ENCODE data around the gene PDHB.

DNA sequence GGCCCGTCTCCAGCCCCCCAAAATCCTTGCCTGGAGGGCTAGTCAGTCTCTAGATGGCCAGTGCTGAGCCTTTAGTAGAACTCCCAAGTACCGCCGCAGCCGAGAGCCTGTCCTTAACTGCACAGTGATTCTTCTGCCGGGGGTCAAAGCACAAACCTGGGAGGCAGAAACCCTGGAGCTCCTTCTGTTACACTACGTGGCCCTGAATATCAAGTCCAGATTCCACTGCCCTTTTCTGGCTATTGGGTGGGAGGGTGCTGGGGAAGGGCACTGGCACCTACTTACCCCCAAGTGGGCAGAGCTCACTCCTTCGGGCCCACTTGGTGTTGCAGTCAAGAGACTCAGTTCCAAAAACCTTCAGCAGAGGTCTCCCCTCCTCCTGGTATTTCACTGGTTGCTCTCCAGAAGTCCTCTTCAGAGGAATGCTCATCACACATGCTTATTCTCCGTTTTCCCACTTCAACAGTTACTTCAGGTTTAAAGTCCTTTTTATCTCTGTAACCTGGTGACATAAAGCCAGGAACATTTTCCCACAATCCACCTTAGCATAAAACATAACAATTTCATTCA is 10.8 kb downstream of the PDHB start:
- TF ChIP-seq, protein P1, sequence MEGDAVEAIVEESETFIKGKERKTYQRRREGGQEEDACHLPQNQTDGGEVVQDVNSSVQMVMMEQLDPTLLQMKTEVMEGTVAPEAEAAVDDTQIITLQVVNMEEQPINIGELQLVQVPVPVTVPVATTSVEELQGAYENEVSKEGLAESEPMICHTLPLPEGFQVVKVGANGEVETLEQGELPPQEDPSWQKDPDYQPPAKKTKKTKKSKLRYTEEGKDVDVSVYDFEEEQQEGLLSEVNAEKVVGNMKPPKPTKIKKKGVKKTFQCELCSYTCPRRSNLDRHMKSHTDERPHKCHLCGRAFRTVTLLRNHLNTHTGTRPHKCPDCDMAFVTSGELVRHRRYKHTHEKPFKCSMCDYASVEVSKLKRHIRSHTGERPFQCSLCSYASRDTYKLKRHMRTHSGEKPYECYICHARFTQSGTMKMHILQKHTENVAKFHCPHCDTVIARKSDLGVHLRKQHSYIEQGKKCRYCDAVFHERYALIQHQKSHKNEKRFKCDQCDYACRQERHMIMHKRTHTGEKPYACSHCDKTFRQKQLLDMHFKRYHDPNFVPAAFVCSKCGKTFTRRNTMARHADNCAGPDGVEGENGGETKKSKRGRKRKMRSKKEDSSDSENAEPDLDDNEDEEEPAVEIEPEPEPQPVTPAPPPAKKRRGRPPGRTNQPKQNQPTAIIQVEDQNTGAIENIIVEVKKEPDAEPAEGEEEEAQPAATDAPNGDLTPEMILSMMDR (optimal IDR thresholded peaks at IDR 0.05 in 1 of 3, IDR thresholded peaks at IDR 0.05 in 1 of 3, conservative IDR thresholded peaks at IDR 0.05 in 1 of 3; ENCODE audit: extremely low read depth in 1 of 3, insufficient read depth in 2 of 3, low read length in 3 of 3), result peak in 1 of 3 experiments; percentile 18
- no peak for TF ChIP-seq EZH2 (IDR thresholded peaks at IDR 0.05; ENCODE audit: low read length)

All from keratinocyte (primary cell).